GM18868 (cell line): ENCODE measurements around the gene BMPR1B.

Source experiments
- ATAC-seq: cut with Tn5 transposase; IDR thresholded peaks from one replicate; pipeline ENCODE4 v1.9.1; 2021; ENCODE audit warnings: mild to moderate bottlenecking, moderate library complexity; ENCODE audit not compliant: unreplicated experiment

Gene BMPR1B

GRCh38 chr4:94905511-94905910 lies 147.8 kb downstream of the BMPR1B start:
- ATAC-seq = no peak

GRCh38 chr4:94909645-94910044 lies 151.9 kb downstream of the BMPR1B start:
- ATAC-seq = no peak

GRCh38 chr4:94911106-94911505 lies 153.4 kb downstream of the BMPR1B start:
- ATAC-seq = no peak

DNA sequence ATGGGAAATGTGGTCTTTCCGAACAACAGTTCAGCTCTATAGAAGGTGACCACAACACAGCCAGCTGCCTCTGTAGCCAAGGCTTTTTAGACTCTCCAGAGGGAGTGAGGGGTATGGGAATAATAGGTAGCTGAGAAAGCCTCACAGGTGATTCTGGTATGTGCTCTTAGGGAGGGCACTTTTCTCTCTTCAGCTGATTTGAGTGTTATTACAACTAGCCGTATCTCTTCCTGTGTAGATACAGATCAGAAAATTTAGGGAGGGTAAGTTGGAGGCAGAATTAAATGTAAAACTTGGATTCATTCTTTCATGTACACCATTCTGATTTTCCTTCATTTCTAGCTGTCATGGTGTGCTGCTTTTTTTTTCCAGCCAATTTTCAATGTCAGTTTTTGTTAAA lies 154.9 kb downstream of the BMPR1B start:
- ATAC-seq = no peak

DNA sequence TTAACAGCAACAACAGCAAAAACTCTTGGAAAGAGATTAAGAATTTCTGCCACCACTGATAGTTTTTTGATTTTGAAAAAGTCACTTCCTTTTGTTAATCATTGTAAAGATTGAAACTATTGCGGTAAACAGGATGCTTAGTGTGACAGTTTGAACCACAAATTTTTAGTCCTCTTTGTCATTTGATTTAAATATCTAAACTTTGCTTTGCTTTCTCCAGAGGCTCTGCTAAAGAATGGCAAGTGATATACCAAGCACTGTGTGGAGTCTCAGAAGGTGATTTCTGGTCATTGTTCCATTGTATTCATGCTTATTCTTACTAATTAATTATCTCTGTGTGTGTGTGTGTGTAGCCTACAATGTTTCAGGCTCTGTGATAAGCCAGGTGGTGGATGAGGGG lies 155.6 kb downstream of the BMPR1B start:
- no peak for ATAC-seq

- no peak for ATAC-seq
Observed at GRCh38 chr4:94917146-94917545, 159.4 kb downstream of the BMPR1B start.

DNA sequence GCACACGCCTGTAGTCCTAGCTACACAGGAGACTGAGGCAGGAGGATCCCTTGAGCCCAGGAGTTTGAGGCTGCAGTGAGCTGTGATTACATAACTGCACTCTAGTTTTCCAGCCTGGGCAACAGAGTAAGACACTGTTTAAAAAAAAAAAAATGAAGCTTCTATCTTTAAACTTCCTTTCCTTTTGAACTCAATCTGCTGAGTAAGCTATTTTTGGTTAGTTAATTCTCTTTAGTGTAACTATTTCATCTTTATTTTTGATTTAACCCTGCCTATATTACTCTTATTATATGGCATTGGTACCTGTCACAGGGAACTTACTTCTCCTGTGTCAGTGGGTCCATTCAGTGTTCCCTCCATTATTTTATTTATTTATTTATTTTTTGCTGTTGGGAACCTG lies 160.8 kb downstream of the BMPR1B start:
- ATAC-seq = no peak

- ATAC-seq = no peak
Observed at GRCh38 chr4:94920369-94920768, 162.6 kb downstream of the BMPR1B start.

DNA sequence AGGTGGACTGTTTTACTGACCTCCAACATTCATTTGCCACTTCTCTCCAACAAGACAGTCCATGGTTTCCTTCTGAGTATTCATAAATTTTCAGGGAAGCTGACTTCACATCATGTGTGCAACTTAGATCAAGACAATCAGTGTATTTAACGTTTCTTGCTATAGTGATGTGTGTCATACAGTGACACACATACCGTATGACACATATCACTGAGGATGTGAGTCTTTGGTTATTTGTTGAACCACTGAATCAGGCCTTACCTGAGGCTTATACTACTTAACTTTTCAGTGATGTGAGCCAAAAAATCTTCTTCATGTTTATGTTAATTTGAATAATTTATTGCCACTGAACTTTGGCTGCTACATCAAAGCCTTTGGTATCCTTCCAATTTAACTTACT lies 166.8 kb downstream of the BMPR1B start:
- ATAC-seq = no peak

DNA sequence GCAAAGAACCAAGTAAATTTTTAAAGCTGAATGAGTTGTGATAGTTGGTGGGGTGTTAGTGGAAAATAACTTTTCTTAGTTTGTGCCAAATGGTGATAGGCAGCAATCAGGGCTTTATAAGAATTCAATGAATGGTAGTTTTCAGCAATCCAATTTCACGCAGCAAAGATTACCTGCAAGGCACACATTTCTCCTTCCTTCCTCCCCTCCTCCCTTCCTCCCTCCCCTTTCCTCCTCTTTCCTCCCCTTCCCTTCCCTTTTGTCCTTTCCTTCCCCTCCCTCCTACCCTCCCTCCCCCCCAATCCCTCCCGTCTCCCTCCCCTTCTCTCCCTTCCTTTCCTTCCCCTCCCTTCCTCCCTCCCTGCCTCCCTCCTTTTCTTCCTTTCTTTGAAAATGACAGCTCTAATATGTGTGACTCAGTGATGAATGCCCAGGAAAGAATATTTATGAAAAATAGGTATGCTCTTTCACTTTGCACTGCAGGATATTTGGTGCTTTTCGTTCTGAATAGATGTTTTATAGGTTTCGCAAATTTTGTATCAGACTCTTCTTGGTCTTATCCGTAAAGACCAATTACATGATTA lies 168.1 kb downstream of the BMPR1B start:
- ATAC-seq = no peak

DNA sequence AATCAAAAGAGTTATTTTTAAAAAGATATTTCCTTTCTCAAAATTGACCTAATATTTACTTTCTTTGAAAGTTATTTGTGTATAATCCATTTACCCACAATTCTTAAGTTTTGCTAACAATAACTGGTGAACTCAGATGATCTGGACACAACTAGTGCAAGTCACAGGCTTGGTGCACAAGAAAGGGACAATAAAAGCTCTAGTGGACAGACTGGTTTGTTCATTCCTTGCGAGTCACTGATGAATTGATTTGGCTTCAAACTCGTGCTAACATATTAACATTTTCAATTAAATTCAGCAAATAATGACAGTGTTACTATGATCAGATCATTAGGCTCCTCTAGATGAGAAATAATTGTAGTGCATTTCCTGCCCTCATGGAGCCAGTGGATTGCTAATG lies 169.2 kb downstream of the BMPR1B start:
- ATAC-seq = no peak

- ATAC-seq = no peak
Observed at GRCh38 chr4:94927696-94928095, 169.9 kb downstream of the BMPR1B start.

- ATAC-seq = no peak
Observed at GRCh38 chr4:94929696-94930095, 171.9 kb downstream of the BMPR1B start.

DNA sequence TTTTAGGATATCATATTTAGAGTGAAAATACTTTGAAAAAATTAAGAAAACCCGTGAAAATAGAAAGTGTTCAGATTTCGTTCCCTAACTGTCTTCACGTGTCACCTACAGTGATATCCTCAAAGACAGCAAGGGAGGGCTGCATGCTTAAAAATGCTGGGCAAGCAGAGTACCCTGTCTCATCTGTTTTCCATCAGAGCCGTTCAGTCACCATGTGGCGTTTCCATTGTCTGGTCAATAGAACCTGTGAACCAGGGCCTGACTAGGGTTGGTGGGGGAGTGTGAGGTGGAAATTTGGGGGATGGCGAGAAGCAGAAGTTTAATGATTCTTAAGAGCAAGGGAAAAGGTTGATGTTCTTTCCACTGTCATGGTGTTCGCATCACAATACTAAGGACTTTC lies 173.9 kb downstream of the BMPR1B start:
- ATAC-seq = no peak

- ATAC-seq = no peak
Observed at GRCh38 chr4:94932366-94932765, 174.6 kb downstream of the BMPR1B start.

GRCh38 chr4:94933799-94934198 lies 176.0 kb downstream of the BMPR1B start:
- no peak for ATAC-seq

- ATAC-seq = no peak
Observed at GRCh38 chr4:94934201-94934600, 176.4 kb downstream of the BMPR1B start.

- ATAC-seq = no peak
Observed at GRCh38 chr4:94934864-94935263, 177.1 kb downstream of the BMPR1B start.

- no peak for ATAC-seq
Observed at GRCh38 chr4:94936854-94937253, 179.1 kb downstream of the BMPR1B start.

- ATAC-seq = no peak
Observed at GRCh38 chr4:94939791-94940519, 182.2 kb downstream of the BMPR1B start.

DNA sequence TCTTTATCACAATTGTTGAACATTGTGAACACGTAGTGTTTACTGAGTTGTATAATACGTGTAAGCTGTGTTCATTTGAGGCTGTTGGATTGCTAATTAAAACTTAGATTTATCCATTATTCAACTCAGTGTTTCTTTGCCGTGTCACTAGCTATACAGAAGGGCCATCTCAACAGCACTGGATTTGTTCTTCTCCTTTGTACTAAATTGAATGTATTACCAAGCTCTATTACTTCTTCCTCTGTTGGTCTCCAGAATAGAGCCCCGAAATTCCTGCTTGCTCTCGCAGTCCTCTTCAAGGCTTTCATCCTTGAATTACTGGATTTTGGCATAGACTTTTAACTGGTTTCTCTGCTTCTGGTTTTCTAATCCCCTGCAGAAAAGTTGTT lies 182.8 kb downstream of the BMPR1B start:
- no peak for ATAC-seq

- no peak for ATAC-seq
Observed at GRCh38 chr4:94941706-94942105, 184.0 kb downstream of the BMPR1B start.

DNA sequence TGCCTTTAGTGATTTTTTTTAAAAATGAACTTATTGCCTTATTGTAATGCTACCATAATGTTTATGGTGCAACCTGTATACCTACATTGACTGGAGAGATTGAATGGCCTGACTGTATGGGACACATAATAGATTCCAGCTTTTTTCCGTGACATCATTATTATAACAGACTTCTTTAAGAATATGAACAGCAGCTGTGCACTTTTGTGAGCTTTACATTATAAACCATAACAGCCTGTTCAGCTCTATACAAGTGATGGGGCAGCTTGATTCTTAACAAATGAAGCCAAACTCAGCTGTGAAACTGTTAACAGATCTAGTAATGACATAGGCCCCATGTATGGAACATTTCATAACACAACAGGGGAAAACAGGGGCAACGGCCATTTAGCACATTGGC lies 187.0 kb downstream of the BMPR1B start:
- no peak for ATAC-seq
